NT2/D1 (cell line): ENCODE results near the gene PLA2G3.

Experiments used
- YY1 ChIP-seq: IDR thresholded peaks from 2 replicates; pipeline ENCODE4 v1.6.1; 2011; ENCODE audit not compliant: insufficient read length, insufficient read depth
- ZNF274 ChIP-seq: IDR thresholded peaks from 2 replicates; pipeline ENCODE4 v1.6.1; 2011; ENCODE audit warnings: mild to moderate bottlenecking, low read depth, low read length

GRCh38 chr22:31125521-31126117 is 14.7 kb downstream of the PLA2G3 start:
- no peak for TF ChIP-seq ZNF274
- TF ChIP-seq YY1 = no peak
